H9 (cell line): Measurements from ENCODE around the gene TMEM225B. TPM values are rescaled to one million over a fixed set of nuclear protein-coding genes. Genes with fewer than 3 reads are reported as not detected.

Source experiments
- DNase-seq: peaks from one replicate; pipeline ENCODE4 v3.0.0-alpha.2; 2017
- H2AFZ ChIP-seq: one replicate; pipeline ENCODE4 v1.6.1; 2013; ENCODE audit warnings: mild to moderate bottlenecking, low read length, control low read depth, moderate library complexity
- H2AK5ac ChIP-seq: 2 replicates; pipeline ENCODE4 v1.6.1; 2013; ENCODE audit warnings: low read length, control low read depth, mixed read lengths; ENCODE audit not compliant: insufficient read length
- H2BK120ac ChIP-seq: one replicate; pipeline ENCODE4 v1.6.1; 2013; ENCODE audit warnings: low read depth, mild to moderate bottlenecking, low read length, control low read depth, inconsistent platforms; ENCODE audit not compliant: poor library complexity, severe bottlenecking
- H2BK12ac ChIP-seq: 2 replicates; pipeline ENCODE4 v1.6.1; 2013; ENCODE audit warnings: low read length, control low read depth, mixed read lengths, low read depth; ENCODE audit not compliant: insufficient read length
- H2BK15ac ChIP-seq: 2 replicates; pipeline ENCODE4 v1.6.1; 2013; ENCODE audit warnings: low read depth, low read length, control low read depth
- H2BK20ac ChIP-seq: one replicate; pipeline ENCODE4 v1.6.1; 2013; ENCODE audit warnings: low read depth, mild to moderate bottlenecking, low read length, control low read depth, inconsistent platforms; ENCODE audit not compliant: poor library complexity, severe bottlenecking
- H2BK5ac ChIP-seq: 2 replicates; pipeline ENCODE4 v1.6.1; 2013; ENCODE audit warnings: low read length, control low read depth, mixed read lengths; ENCODE audit not compliant: insufficient read length
- H3K14ac ChIP-seq: 2 replicates; pipeline ENCODE4 v1.6.1; 2013; ENCODE audit warnings: low read length, control low read depth; ENCODE audit not compliant: insufficient read depth
- H3K18ac ChIP-seq: 2 replicates; pipeline ENCODE4 v1.6.1; 2013; ENCODE audit warnings: low read depth, mild to moderate bottlenecking, mixed read lengths, low read length, control low read depth; ENCODE audit not compliant: insufficient read length
- H3K23ac ChIP-seq: 2 replicates; pipeline ENCODE4 v1.6.1; 2013; ENCODE audit warnings: low read length, control low read depth, mixed read lengths, low read depth; ENCODE audit not compliant: insufficient read length
- H3K23me2 ChIP-seq: 2 replicates; pipeline ENCODE4 v1.6.1; 2013; ENCODE audit warnings: low read depth, mild to moderate bottlenecking, mixed read lengths, low read length, control low read depth; ENCODE audit not compliant: insufficient read length, poor library complexity, severe bottlenecking
- H3K27ac ChIP-seq: 2 replicates; pipeline ENCODE4 v1.5.1; 2013; ENCODE audit warnings: low read length, control low read depth, mixed read lengths, low read depth; ENCODE audit not compliant: insufficient read length
- H3K27me3 ChIP-seq: 2 replicates; pipeline ENCODE4 v1.6.1; 2013; ENCODE audit warnings: low read length, control low read depth, inconsistent platforms; ENCODE audit not compliant: insufficient read depth
- H3K4ac ChIP-seq: 2 replicates; pipeline ENCODE4 v1.6.1; 2013; ENCODE audit warnings: low read depth, mild to moderate bottlenecking, control low read depth, inconsistent platforms, low read length, moderate library complexity
- H3K4me1 ChIP-seq: 2 replicates; pipeline ENCODE4 v1.6.1; 2013; ENCODE audit warnings: low read length, control low read depth, inconsistent platforms; ENCODE audit not compliant: insufficient read depth
- H3K4me2 ChIP-seq: 2 replicates; pipeline ENCODE4 v1.6.1; 2013; ENCODE audit warnings: low read length, control low read depth, mixed read lengths; ENCODE audit not compliant: insufficient read length, insufficient read depth
- H3K56ac ChIP-seq: 2 replicates; pipeline ENCODE4 v1.6.1; 2013; ENCODE audit warnings: low read depth, mild to moderate bottlenecking, mixed read lengths, low read length, control low read depth; ENCODE audit not compliant: insufficient read length
- H3K79me1 ChIP-seq: 2 replicates; pipeline ENCODE4 v1.6.1; 2013; ENCODE audit warnings: low read depth, mild to moderate bottlenecking, moderate library complexity, low read length, control low read depth, inconsistent platforms; ENCODE audit not compliant: insufficient read depth, poor library complexity, severe bottlenecking
- H3K79me2 ChIP-seq: 2 replicates; pipeline ENCODE4 v1.6.1; 2013; ENCODE audit warnings: low read length, control low read depth, inconsistent platforms; ENCODE audit not compliant: insufficient read depth
- H3K9ac ChIP-seq: 2 replicates; pipeline ENCODE4 v1.6.1; 2013; ENCODE audit warnings: low read length, control low read depth, mixed read lengths; ENCODE audit not compliant: insufficient read length; ENCODE audit errors: extremely low read depth
- H3K9me3 ChIP-seq: one replicate; pipeline ENCODE4 v1.6.1; 2013; ENCODE audit warnings: low read depth, low read length, inconsistent platforms; ENCODE audit not compliant: control insufficient read depth
- H3T11ph ChIP-seq: one replicate; pipeline ENCODE4 v1.6.1; 2013; ENCODE audit warnings: mild to moderate bottlenecking, low read length, control low read depth, inconsistent platforms
- H4K20me1 ChIP-seq: one replicate; pipeline ENCODE4 v1.6.1; 2013; ENCODE audit not compliant: control insufficient read depth, insufficient read length, insufficient read depth
- H4K5ac ChIP-seq: 2 replicates; pipeline ENCODE4 v1.6.1; 2013; ENCODE audit warnings: low read depth, mild to moderate bottlenecking, mixed read lengths, low read length, control low read depth; ENCODE audit not compliant: insufficient read length
- H4K8ac ChIP-seq: replicated peaks from 2 replicates; pipeline ENCODE4 v1.6.1; 2013; ENCODE audit warnings: low read length, control low read depth, mixed read lengths, low read depth; ENCODE audit not compliant: insufficient read length
- H4K91ac ChIP-seq: 2 replicates; pipeline ENCODE4 v1.6.1; 2013; ENCODE audit warnings: low read depth, mild to moderate bottlenecking, moderate library complexity, mixed read lengths, low read length, control low read depth; ENCODE audit not compliant: insufficient read length
- H3K27ac Mint-ChIP-seq, 3 experiments: 2 replicates in 2 of 3; 3 replicates in 1 of 3; pipeline ENCODE4 v1.8.0; 2020 to 2021; ENCODE audit warnings: mixed read lengths in 3 of 3, mild to moderate bottlenecking in 1 of 3, moderate library complexity in 1 of 3
- H3K27me3 Mint-ChIP-seq: 2 replicates; pipeline ENCODE4 v1.8.0; 2021; ENCODE audit warnings: low read depth, mild to moderate bottlenecking, moderate library complexity, mixed read lengths
- H3K36me3 Mint-ChIP-seq, 3 experiments: 2 replicates in 2 of 3; 3 replicates in 1 of 3; pipeline ENCODE4 v1.8.0; 2020 to 2021; ENCODE audit warnings: low read depth in 3 of 3, mixed read lengths in 3 of 3; ENCODE audit not compliant: insufficient read depth in 1 of 3
- H3K4me1 Mint-ChIP-seq, 2 experiments: 2 replicates each; pipeline ENCODE4 v1.8.0; 2020; ENCODE audit warnings: mixed read lengths in 2 of 2
- H3K4me3 Mint-ChIP-seq, 2 experiments: 2 replicates in 1 of 2; 3 replicates in 1 of 2; pipeline ENCODE4 v1.8.0; 2020 to 2021; ENCODE audit warnings: mild to moderate bottlenecking in 2 of 2, mixed read lengths in 2 of 2, moderate library complexity in 1 of 2
- H3K9me3 Mint-ChIP-seq, 2 experiments: 2 replicates in 1 of 2; 3 replicates in 1 of 2; pipeline ENCODE4 v1.8.0; 2020; ENCODE audit warnings: mild to moderate bottlenecking in 2 of 2, mixed read lengths in 2 of 2, moderate library complexity in 1 of 2
- CTCF ChIP-seq: fragments of 200-600 bp; sonication (generic); conservative IDR thresholded peaks from 3 replicates; pipeline ENCODE4 v1.8.0; 2021; ENCODE audit warnings: antibody characterized with exemption, mild to moderate bottlenecking
- WGBS: extraction: QIAGEN DNeasy Blood & Tissue Kit; methylation state at CpG from one replicate; pipeline ENCODE4 v1.1.7; 2013; ENCODE audit warnings: missing lambda C conversion rate, low lambda C conversion rate, mixed read lengths; ENCODE audit not compliant: insufficient read length; ENCODE audit errors: extremely low coverage; 5-methylcytosine and 5-hydroxymethylcytosine counted together
- total RNA-seq: library from RNA; stranded (reverse); gene quantifications from 2 replicates; pipeline ENCODE4 v1.2.1, GENCODE V29; 2021

Gene TMEM225B
- total RNA-seq, 1 experiment from 2014 or later = not detected

GRCh38 chr7:99560834-99561736 is 37.0 kb upstream of the TMEM225B start:
- no peaks in the 10 kb centered on the region for H3K27me3 ChIP-seq
- no peak overlapping the region for H3K4ac ChIP-seq
- no peak overlapping the region for H3K27ac ChIP-seq
- WGBS = no CpG with 5 or more reads among the region's 7 CpGs
- H4K5ac ChIP-seq = no peak overlapping the region
- no peak overlapping the region for H2BK15ac ChIP-seq
- peaks cover 3% of the 10 kb centered on the region for H3K79me1 ChIP-seq
- DNase-seq = no peak
- no peak for TF ChIP-seq CTCF
- no peak overlapping the region for H2BK12ac ChIP-seq
- Mint-ChIP-seq H3K4me3 (peak overlapping the region; percentile 53 to 99; a peak in 1 of 5 replicates), H3K36me3 (peaks cover 45 to 57% (median 57%) of the 10 kb centered on the region in 3 experiments), H3K27ac (peak overlapping the region; percentile 24 to 72 (median 70); a peak in 2 of 7 replicates), H3K4me1 (peaks cover 5 to 6% of the 10 kb centered on the region in 2 experiments), H3K9me3 (no peaks in the 10 kb centered on the region), H3K27me3 (no peaks in the 10 kb centered on the region)
- no peaks in the 10 kb centered on the region for H4K20me1 ChIP-seq
- H2AK5ac ChIP-seq = no peak overlapping the region
- H2BK5ac ChIP-seq = no peak overlapping the region
- no peak overlapping the region for H3T11ph ChIP-seq
- H4K8ac ChIP-seq = no peak overlapping the region
- no peak overlapping the region for H2BK120ac ChIP-seq
- H3K4me2 ChIP-seq = no peak overlapping the region
- H4K91ac ChIP-seq = no peak overlapping the region
- no peak overlapping the region for H3K56ac ChIP-seq
- no peaks in the 10 kb centered on the region for H3K4me1 ChIP-seq
- no peaks in the 10 kb centered on the region for H3K9me3 ChIP-seq
- no peak overlapping the region for H3K9ac ChIP-seq
- H3K18ac ChIP-seq = no peak overlapping the region
- peaks cover 4% of the 10 kb centered on the region; the same call in 1 of the 2 replicates for H3K79me2 ChIP-seq
- H3K14ac ChIP-seq = no peak overlapping the region
- H2BK20ac ChIP-seq = no peak overlapping the region
- H3K23ac ChIP-seq = no peak overlapping the region
- no peak overlapping the region for H2AFZ ChIP-seq
- no peaks in the 10 kb centered on the region for H3K23me2 ChIP-seq
